A673 (cell line): ENCODE results near the gene TSPAN4. TPM values are rescaled to one million over a fixed set of nuclear protein-coding genes. Genes with fewer than 3 reads are reported as not detected.

Experiments
- BruUV-seq: library from RNA; stranded (reverse); fragments of 400-500 nt; replicated peaks from 2 replicates; lab custom pipeline; 2021; lab: Mats Ljungman, UMichigan
- CTCF ChIA-PET: fragments of 300-600 bp; sonication (Branson Sonifier 250); formaldehyde crosslinking; loops from one replicate; lab custom pipeline; 2022; ENCODE audit warnings: antibody characterized with exemption; lab: Charles Lee
- POLR2A ChIA-PET: fragments of 300-600 bp; sonication (Branson Sonifier 250); formaldehyde crosslinking; loops from one replicate; lab custom pipeline; 2022; ENCODE audit warnings: antibody characterized with exemption; ENCODE audit not compliant: low non-redundant PET; lab: Charles Lee
- DNase-seq: peaks from one replicate; pipeline ENCODE4 v3.0.0-alpha.2; 2015; ENCODE audit warnings: low spot score
- H3K27ac ChIP-seq: fragments of 200-600 bp; sonication (generic); 2 replicates; pipeline ENCODE4 v1.5.1; 2016; ENCODE audit warnings: mixed run types, low read depth, mild to moderate bottlenecking, mixed read lengths, antibody characterized with exemption, low read length; ENCODE audit not compliant: poor library complexity, severe bottlenecking
- H3K27me3 ChIP-seq: fragments of 200-600 bp; sonication (generic); replicated peaks from 2 replicates; pipeline ENCODE4 v1.6.1; 2017; ENCODE audit warnings: mixed run types, low read depth, mild to moderate bottlenecking, mixed read lengths, antibody characterized with exemption, low read length; ENCODE audit not compliant: insufficient read depth, poor library complexity
- H3K36me3 ChIP-seq: fragments of 200-600 bp; sonication (generic); 2 replicates; pipeline ENCODE4 v1.6.1; 2016; ENCODE audit warnings: mixed run types, mild to moderate bottlenecking, mixed read lengths, antibody characterized with exemption, low read length; ENCODE audit not compliant: insufficient read depth, poor library complexity, severe bottlenecking
- H3K4me1 ChIP-seq: fragments of 200-600 bp; sonication (generic); 2 replicates; pipeline ENCODE4 v1.6.1; 2017; ENCODE audit warnings: mixed run types, mild to moderate bottlenecking, mixed read lengths, antibody characterized with exemption, low read length; ENCODE audit not compliant: insufficient read depth, poor library complexity, severe bottlenecking
- H3K4me3 ChIP-seq: fragments of 200-600 bp; sonication (generic); 2 replicates; pipeline ENCODE4 v1.5.1; 2016; ENCODE audit warnings: low read depth, mixed run types, mild to moderate bottlenecking, mixed read lengths, low read length; ENCODE audit not compliant: poor library complexity, severe bottlenecking
- H3K9me3 ChIP-seq: fragments of 200-600 bp; sonication (generic); 2 replicates; pipeline ENCODE4 v1.6.1; 2016; ENCODE audit warnings: mixed run types, low read depth, mild to moderate bottlenecking, mixed read lengths, antibody characterized with exemption, low read length; ENCODE audit not compliant: poor library complexity, severe bottlenecking
- CTCF ChIP-seq: fragments of 300-800, 200-600 bp; sonication (generic); conservative IDR thresholded peaks from 2 replicates; pipeline ENCODE4 v1.5.1; 2017; ENCODE audit warnings: low read depth, mild to moderate bottlenecking, antibody characterized with exemption, low read length, moderate library complexity, mixed read lengths
- EZH2 ChIP-seq: fragments of 200-600 bp; sonication (generic); IDR thresholded peaks from 2 replicates; pipeline ENCODE4 v1.6.1; 2017; ENCODE audit warnings: borderline replicate concordance, low read depth, mild to moderate bottlenecking, mixed read lengths, antibody characterized with exemption, low read length; ENCODE audit not compliant: poor library complexity, severe bottlenecking
- intact Hi-C: fragments of 100-400 bp; cut with micrococcal nuclease; formaldehyde crosslinking; loops from one replicate; pipeline ENCODE4 v1.10.0; 2022; ENCODE audit not compliant: unreplicated experiment
- total RNA-seq: library from RNA; stranded (reverse); gene quantifications from 2 replicates; pipeline ENCODE4 v1.2.3, GENCODE V29; 2021

TSPAN4 gene
- total RNA-seq, 1 experiment from 2014 or later, result 17.5 TPM

- intact Hi-C loops, result no loop called here
- H3K4me3 ChIP-seq, result no peak overlapping the region
- TF ChIP-seq EZH2 (no peak), CTCF (no peak)
- no peak overlapping the region for H3K27ac ChIP-seq
- peaks cover 10% of the 10 kb centered on the region for H3K4me1 ChIP-seq
- H3K27me3 ChIP-seq, result no peaks in the 10 kb centered on the region
- peaks cover 5% of the 10 kb centered on the region for H3K36me3 ChIP-seq
- DNase-seq, result no peak
- ChIA-PET POLR2A (no interaction called here), CTCF (no interaction called here)
- H3K9me3 ChIP-seq, result no peaks in the 10 kb centered on the region
- BruUV-seq, result no TSS peak
Measured at GRCh38 chr11:794013-794765, 48.5 kb upstream of the TSPAN4 start.

- intact Hi-C loops, result no loop called here
- TF ChIP-seq CTCF (no peak), EZH2 (no peak)
- H3K27me3 ChIP-seq, result no peaks in the 10 kb centered on the region
- peaks cover 7% of the 10 kb centered on the region for H3K4me1 ChIP-seq
- peak overlapping the region; percentile 61 for H3K27ac ChIP-seq
- peaks cover 9% of the 10 kb centered on the region for H3K36me3 ChIP-seq
- peak overlapping the region; percentile 75 for H3K4me3 ChIP-seq
- no peak for DNase-seq
- H3K9me3 ChIP-seq, result no peaks in the 10 kb centered on the region
- CTCF ChIA-PET, result no interaction called here
- POLR2A ChIA-PET, result no interaction called here
- BruUV-seq, result no TSS peak
Measured at GRCh38 chr11:794766-795633, 47.7 kb upstream of the TSPAN4 start.

- peak; percentile 83 for DNase-seq
- Histone ChIP-seq H3K27ac (peak overlapping the region; percentile 89), H3K27me3 (no peaks in the 10 kb centered on the region), H3K36me3 (peaks cover 12% of the 10 kb centered on the region), H3K4me3 (peak overlapping the region; percentile 75), H3K9me3 (no peaks in the 10 kb centered on the region), H3K4me1 (peaks cover 7% of the 10 kb centered on the region)
- ChIA-PET CTCF (interaction anchor here (0.6 kb wide), 1 partner anchor 15 kb away, joined by 3 read pairs; no protein-coding TSS in a partner anchor), POLR2A (no interaction called here)
- no TSS peak for BruUV-seq
- TF ChIP-seq EZH2 (no peak), CTCF (no peak)
- intact Hi-C loops, result no loop called here
Measured at GRCh38 chr11:795634-796564, 46.8 kb upstream of the TSPAN4 start.
